NCI-H146 (cell line): ENCODE results near the gene TMED6.

Experiments used
- DNase-seq: peaks from one replicate; lab custom pipeline; 2025; lab: John Stamatoyannopoulos, UW

Gene TMED6

DNA sequence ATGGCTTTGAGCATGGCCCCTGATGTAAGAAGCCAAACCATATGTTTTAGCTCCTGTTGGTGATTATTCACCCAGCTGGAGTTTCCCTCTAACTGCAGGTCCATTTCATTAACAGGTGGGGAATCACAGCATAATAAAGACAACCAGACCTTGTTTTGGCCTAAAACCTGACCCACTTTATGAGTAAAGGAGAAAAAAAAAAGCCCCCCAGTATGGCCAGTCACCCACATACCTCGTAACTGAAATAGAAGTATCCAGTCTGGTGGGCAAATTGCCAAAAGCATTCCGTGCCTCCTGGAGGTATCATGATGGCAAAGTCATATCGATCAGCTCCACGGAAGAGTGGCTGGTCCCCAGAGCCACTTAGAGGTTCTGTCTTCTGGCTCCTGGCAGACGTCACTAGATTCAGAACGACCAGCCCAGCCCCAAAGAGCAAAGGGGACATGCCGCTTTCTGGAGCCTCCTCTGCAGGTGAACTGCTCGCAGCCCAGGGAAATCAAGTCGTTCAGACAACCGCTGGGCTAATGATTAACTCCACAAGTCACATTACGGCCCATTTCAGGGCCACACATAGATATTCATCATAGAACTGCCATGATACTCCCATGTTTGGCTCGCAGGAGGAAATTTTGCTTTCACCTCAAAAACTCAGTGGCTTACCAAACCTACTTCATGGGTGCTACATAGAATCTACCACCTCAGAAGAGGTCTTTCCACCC is at the start of gene TMED6:
Gene TMED6 (minus strand): TSS at position 478 of the 719 bp plus-strand sequence. CDS start 33 bp downstream, at position 445.
- DNase-seq: no peak

GRCh38 chr16:69399361-69399760 is 47.8 kb upstream of the TMED6 start:
- DNase-seq: no peak

DNA sequence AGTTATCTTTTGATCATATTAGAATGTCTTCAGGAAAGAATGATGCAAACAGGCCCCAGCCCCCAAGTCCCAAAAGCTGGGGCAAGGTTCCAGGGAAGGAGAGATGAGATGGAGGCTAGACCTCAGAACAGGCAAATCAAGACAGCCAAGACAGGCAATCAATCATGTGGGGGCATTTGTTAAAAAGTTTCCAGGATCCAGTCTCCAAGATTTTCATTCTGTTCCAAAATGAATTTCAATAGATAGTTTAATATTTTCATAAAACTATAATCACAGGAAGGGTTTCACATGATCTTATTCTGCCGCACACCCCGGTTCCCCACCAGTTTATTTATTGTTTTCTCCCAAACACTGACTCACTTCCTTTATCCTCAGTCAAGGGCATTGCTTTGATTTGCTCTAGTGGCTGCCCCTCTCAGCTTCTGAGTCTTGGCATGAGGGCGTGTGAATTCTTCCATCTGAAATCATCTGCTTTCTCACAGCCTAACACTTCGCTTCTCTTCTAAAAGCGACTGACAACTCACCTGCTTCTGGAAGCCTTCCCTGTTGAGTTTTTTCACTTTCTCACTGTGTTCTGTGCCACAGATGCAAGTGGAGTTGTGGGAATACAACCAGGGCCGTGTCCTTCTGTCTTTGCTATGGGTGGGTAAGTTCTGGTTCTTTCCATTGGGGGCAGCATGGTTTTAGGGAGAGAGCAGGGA is 46.4 kb upstream of the TMED6 start:
- DNase-seq: no peak

DNA sequence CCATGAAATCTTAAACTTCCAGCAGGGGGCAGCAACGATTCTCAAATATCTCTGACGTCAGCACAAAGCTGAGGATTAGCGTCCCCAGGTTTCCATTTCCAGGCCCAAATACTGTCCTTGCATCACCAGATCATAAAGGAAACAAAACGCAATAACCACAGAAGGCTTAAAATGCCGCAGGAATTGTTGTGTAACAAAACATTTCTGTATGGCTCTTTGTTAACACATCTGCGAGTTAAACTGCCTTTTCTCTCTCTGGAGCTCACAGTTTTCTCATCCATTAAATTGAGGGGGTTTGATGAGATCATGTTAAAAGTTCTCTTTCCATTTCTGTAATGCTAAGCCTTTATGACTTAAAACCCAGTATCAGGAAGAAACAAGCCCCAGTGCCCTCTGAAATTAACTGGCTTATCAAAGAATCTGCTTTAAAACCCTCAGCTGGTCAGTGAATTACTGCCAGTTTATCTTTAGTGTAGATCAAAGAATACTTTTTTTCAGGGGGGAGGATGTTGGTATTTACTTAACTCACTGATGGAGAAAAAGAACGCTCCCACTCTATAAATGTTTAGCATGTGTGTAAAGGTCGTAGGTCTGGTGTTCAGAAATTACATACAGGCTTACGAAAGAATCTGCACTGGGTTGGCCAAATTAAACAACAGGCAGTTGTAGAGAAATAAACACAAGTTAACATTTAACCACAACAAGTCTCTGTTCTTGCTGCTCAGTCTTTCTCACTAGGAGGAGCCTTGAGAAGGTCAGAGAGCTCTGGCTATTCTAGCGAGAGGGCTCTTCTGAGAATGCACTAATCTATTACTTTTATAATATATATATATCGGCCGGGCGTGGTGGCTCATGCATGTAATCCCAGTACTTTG is 44.8 kb upstream of the TMED6 start:
- DNase-seq: peak; percentile 73

DNA sequence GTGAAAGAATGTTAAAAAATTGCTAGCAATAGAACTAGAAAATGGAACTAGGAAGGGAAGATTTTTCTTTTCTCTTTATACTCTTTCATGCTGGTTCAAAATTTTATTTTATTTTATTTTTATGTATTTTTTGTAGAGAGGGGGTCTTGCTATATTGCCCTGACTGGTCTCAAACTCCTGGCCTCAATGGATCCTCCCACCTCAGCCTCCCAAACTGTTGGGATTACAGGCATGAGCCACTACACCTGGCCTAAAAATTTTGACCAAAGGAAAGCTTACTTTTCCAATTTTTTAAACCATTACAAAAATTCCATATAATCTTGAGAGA is 44.2 kb upstream of the TMED6 start:
- no peak for DNase-seq

DNA sequence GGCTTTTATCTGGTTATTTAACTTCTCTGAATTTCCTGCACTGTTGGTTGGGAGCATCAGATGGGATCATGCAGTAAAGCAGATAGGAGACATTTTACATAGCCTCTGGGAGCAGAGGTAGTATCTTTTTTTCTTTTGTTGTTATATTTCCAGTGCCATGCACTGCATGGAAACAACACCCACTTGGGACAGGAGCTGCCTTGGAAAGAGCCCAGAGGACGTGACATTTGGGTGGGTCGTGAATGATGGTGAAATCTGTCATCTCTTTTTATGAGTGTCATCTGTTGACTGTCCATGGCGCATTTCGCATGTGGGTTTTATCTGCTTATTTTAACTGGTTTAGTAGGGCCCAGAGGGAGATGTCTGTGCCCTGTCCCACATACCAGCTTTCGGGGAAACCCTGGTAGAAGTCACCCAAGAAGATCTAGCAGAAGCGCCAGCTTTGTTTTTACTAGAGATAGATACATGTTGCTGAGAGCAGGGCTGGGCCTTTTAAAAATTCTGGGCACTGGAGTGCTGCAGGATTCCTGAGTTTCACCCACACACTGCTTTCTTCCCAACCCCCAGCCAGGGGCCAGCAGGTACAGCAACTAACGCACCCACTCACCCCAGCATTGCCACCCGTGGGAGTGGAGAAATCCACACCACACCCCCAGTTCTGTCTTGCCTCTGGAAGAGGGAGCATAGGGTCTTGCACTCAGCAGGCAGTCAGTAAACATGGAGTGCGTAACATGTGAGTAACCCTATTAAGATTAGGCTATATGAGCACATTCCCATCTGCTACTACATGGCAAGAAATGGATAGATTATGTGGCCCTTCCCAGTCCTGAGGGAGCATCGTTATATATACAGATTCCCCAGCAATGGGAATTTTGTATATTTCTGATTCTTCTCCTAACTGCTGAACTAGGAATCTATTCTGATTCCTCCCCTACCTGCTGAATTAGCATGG is 42.6 kb upstream of the TMED6 start:
- DNase-seq: no peak

DNA sequence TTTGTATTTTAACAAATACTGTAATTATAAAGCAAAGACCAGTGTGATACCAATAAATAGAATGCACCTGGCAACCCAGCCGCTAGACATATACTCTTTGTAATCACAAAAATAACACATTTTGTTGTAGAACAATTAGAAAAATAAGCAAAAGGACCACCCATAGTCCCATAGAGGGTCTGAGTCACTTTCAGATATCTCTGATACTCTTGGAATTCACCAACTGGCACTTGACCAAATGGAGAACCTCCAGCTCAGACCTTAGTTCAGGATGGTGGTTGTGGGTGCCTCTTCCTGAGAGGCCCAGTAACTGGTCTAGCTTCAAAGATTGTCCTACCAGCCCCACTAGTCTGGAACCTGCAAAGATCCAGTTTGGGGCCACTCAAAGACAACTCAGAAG is 35.0 kb upstream of the TMED6 start:
- DNase-seq: no peak

DNA sequence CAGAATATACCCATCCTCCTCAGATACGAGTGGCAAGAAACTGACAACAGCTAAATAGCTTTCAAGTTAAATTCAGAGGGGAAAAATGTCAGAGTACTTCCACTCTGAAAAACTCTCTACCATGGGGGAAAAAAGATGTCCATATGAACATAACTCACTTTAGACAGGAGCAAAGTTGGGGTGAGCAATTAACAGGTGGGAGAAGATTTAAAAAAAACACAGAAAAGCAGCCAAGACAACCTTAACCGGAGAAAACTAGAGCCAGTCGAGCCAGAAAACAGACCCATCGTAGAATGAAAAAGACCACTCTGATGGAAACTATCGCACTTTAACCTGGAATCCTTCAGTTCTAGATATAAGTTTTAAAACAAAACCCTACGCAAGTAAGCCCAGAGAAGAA is 33.4 kb upstream of the TMED6 start:
- no peak for DNase-seq

DNA sequence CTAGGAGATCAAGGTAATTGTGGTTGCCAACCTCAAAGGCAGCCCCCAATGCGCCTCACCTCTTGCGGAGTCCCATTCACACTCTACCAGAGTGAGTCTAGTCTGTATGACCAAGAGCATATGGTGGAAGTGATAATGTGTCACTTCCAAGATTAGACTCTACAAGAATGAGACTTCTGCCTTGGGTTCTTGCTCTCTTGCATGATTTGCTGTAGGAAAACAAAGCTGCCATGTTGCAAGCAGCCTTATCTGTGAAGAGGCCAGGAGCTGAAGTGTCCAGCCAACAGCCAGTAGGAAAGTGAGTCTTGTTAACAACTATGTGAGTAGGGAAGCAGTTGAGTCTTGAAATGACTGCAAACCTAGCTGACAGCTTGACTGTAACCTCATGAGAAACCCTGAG is 30.8 kb upstream of the TMED6 start:
- DNase-seq: no peak

DNA sequence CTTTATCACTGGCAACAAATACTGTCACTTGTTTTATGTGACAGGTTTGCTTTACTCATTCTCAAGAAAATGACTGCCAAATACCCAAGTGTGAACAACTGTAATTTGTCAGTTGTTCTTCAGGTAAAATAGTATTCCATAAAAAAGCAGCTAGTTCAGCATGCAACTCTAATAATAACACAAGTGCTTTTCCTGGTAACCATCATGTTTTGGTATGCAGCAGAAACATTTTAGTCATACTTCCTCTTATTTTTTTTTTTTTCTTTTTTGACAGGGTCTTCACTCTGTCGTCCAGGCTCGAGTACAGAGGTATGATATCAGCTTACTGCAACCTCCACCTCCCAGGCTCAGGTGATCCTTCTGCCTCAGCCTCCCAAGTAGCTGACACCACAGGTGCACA is 29.6 kb upstream of the TMED6 start:
- DNase-seq: no peak

DNA sequence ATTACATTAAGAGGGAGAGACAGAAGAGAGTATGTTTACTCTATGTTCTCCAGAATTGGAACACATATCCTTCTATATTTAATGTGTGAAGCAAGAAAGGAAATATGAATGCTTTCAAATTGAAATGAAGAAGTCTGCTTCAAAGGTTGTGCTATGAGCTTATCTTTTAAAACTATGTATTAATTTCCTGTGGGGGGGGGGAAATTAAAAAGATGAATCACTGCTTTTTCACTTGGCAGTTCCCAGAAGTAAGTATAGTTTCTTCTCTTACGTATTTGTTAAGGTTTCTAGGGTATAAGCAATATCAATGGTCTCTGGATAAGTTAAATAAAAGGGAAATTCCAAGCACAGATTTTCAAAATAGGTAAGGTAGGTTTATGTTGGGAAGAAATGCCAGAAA is 27.2 kb upstream of the TMED6 start:
- no peak for DNase-seq

- no peak for DNase-seq
Measured at GRCh38 chr16:69378036-69378435, 26.4 kb upstream of the TMED6 start.

GRCh38 chr16:69376393-69377059 is 24.9 kb upstream of the TMED6 start:
- no peak for DNase-seq

DNA sequence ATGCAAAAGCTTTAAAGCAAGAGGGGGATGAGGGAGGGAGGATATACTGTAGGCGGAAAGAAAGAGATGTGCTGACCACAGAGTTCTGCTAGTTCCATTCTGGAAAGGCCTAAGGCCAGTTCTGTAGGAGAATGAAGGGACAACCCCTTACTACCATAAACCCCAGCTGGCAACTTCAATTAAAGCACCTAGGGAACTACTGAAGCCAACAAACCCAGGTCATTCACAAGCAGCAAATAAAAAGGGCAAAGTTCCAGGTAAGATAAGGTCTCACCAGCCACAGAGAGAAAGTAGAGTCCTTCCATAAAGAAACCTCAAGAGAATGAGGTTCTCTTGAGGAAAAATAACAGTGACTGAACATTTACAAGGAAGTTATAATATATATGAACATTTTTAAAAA is 21.4 kb upstream of the TMED6 start:
- DNase-seq: no peak

DNA sequence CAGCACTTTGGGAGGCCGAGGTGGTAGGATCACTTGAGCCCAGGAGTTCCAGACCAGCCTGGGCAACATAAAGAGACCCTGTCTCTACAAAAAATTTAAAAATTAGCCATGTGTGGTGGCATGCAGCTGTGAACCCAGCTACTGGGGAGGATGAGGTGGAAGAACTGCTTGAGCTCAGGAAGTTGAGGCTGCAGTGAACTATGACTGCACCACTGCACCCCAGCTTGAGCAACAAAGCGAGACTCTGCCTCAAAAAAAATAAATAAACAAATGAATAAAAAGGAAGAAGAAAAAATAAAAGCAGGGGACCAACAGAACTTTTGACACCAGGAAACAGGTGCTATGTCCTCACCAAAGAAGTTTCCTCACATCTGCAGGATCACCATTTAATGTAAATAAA is 20.0 kb upstream of the TMED6 start:
- no peak for DNase-seq

GRCh38 chr16:69368866-69369265 is 17.3 kb upstream of the TMED6 start:
- DNase-seq: peak; percentile 51

GRCh38 chr16:69367980-69368379 is 16.4 kb upstream of the TMED6 start:
- no peak for DNase-seq

- no peak for DNase-seq
Measured at GRCh38 chr16:69366431-69366830, 14.8 kb upstream of the TMED6 start.

DNA sequence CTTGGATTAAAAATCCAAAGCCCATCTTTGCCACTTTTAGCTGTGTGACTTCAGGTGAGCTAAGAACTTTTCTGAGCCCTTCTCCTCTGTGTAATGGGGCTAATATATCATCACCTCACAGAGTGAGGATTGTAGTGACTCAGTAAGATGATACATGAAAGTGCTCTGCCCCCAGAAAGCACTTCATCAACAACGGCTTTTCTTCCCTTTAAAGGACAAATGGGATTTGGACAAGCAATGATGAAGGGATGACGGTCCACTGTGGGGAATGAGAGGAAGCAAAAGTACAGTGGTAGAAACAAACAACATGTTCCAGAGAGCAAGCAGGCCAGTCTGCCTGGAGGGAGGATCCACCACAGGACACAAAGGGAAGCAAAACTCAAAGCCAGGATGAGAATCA is 14.3 kb upstream of the TMED6 start:
- DNase-seq: no peak

GRCh38 chr16:69364088-69364487 is 12.5 kb upstream of the TMED6 start:
- no peak for DNase-seq

DNA sequence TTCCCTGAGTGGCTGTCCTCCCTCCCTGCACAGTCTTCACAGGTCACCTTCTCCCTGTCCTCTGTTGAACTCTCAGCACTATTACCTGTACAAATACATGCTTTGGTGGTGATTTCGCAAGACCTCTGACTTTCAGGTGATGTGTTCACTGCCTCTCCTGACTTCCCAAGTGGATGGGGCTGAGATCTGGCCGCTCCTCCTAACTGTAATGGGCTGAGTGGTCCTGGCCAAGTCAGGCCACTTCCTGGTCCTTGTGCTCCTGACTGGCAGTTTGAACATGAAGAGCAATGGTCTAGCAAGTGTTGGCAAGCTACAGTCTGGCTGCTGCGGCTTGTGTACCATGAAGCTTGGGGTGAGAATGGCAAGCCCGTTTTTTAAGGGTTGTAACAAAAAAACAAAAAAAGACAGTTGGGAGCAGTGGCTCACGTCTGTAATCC is 11.7 kb upstream of the TMED6 start:
- DNase-seq: no peak
